HUDEP-2 (cell line): Measurements from ENCODE around the gene VSTM2L.

Source experiments
- DNase-seq, 76 experiments: peaks; one replicate each; lab custom pipeline; 2025; ENCODE audit not compliant: unreplicated experiment in 76 of 76; lab: John Stamatoyannopoulos, UW

VSTM2L gene

GRCh38 chr20:37878835-37879599 is 23.9 kb upstream of the VSTM2L start:
- no peak for DNase-seq

- no peak for DNase-seq
These were observed 23.1 kb upstream of the VSTM2L start for GRCh38 chr20:37879843-37880242.

- no peak for DNase-seq
These were observed 22.0 kb upstream of the VSTM2L start for GRCh38 chr20:37880726-37881591.

GRCh38 chr20:37881601-37882343 is 21.2 kb upstream of the VSTM2L start:
- no peak for DNase-seq

GRCh38 chr20:37882961-37883712 is 19.8 kb upstream of the VSTM2L start:
- no peak for DNase-seq

GRCh38 chr20:37885042-37885441 is 17.9 kb upstream of the VSTM2L start:
- no peak for DNase-seq

- no peak for DNase-seq
These were observed 17.1 kb upstream of the VSTM2L start for GRCh38 chr20:37885593-37886503.

- peak in 46 of 76 experiments; percentile 5 to 73 (median 29) for DNase-seq
These were observed 16.1 kb upstream of the VSTM2L start for GRCh38 chr20:37886851-37887297.

GRCh38 chr20:37888641-37889040 is 14.3 kb upstream of the VSTM2L start:
- no peak for DNase-seq

GRCh38 chr20:37890108-37890507 is 12.8 kb upstream of the VSTM2L start:
- DNase-seq, result no peak

GRCh38 chr20:37890643-37891042 is 12.3 kb upstream of the VSTM2L start:
- DNase-seq, result no peak

- no peak for DNase-seq
These were observed 10.9 kb upstream of the VSTM2L start for GRCh38 chr20:37892001-37892400.

GRCh38 chr20:37893566-37894241 is 9.2 kb upstream of the VSTM2L start:
- DNase-seq, result no peak

GRCh38 chr20:37894454-37894853 is 8.5 kb upstream of the VSTM2L start:
- no peak for DNase-seq

GRCh38 chr20:37895166-37895565 is 7.8 kb upstream of the VSTM2L start:
- DNase-seq, result no peak

- DNase-seq, result peak in 8 of 76 experiments; percentile 1 to 22 (median 12)
These were observed 5.9 kb upstream of the VSTM2L start for GRCh38 chr20:37896932-37897548.

GRCh38 chr20:37898233-37899104 is 4.5 kb upstream of the VSTM2L start:
- no peak for DNase-seq
